Glomerular endothelial cell (primary cell): ENCODE results near the gene MGLL. TPM values are rescaled to one million over a fixed set of nuclear protein-coding genes. Genes with fewer than 3 reads are reported as not detected.
"Not testable (repeated sequence)": the region's sequence is repeated elsewhere in the genome, so short reads cannot be mapped to it uniquely, and the experiment has no call there.

Source experiments
- DNase-seq: peaks from one replicate; pipeline ENCODE4 v3.0.0-alpha.2; 2011; ENCODE audit warnings: low read depth, low spot score; ENCODE audit errors: extremely low read depth
- total RNA-seq: library from RNA; depleted of rRNA; stranded (reverse); fragments of >200 nt; gene quantifications from 2 replicates; pipeline ENCODE4 v1.2.3, GENCODE V29; 2015

Gene MGLL
- total RNA-seq, 1 donor from 2014 or later: 59.4 TPM

- DNase-seq: no peak
Measured at GRCh38 chr3:127668906-127669305, 153.4 kb downstream of the MGLL start.

GRCh38 chr3:127667119-127667681 lies 155.1 kb downstream of the MGLL start:
- DNase-seq: no peak

- DNase-seq: no peak
Measured at GRCh38 chr3:127666676-127667075, 155.6 kb downstream of the MGLL start.

GRCh38 chr3:127665586-127665985 lies 156.7 kb downstream of the MGLL start:
- no peak for DNase-seq

- no peak for DNase-seq
Measured at GRCh38 chr3:127665165-127665564, 157.2 kb downstream of the MGLL start.

GRCh38 chr3:127663151-127663550 lies 159.2 kb downstream of the MGLL start:
- no peak for DNase-seq

GRCh38 chr3:127662001-127662469 lies 160.3 kb downstream of the MGLL start:
- no peak for DNase-seq

- DNase-seq: no peak
Measured at GRCh38 chr3:127661600-127661999, 160.7 kb downstream of the MGLL start.

- no peak for DNase-seq
Measured at GRCh38 chr3:127660621-127661251, 161.6 kb downstream of the MGLL start.

GRCh38 chr3:127658234-127658633 lies 164.1 kb downstream of the MGLL start:
- no peak for DNase-seq

- no peak for DNase-seq
Measured at GRCh38 chr3:127656906-127657305, 165.4 kb downstream of the MGLL start.

- no peak for DNase-seq
Measured at GRCh38 chr3:127655641-127656040, 166.7 kb downstream of the MGLL start.

- DNase-seq: not testable (repeated sequence)
Measured at GRCh38 chr3:127654993-127655392, 167.3 kb downstream of the MGLL start.

GRCh38 chr3:127654374-127654773 lies 167.9 kb downstream of the MGLL start:
- no peak for DNase-seq

- DNase-seq: peak; percentile 22
Measured at GRCh38 chr3:127652246-127652995, 169.9 kb downstream of the MGLL start.

GRCh38 chr3:127651516-127652172 lies 170.7 kb downstream of the MGLL start:
- DNase-seq: no peak

- no peak for DNase-seq
Measured at GRCh38 chr3:127650236-127650635, 172.1 kb downstream of the MGLL start.

GRCh38 chr3:127647845-127648204 lies 174.5 kb downstream of the MGLL start:
- no peak for DNase-seq

GRCh38 chr3:127647166-127647844 lies 175.0 kb downstream of the MGLL start:
- DNase-seq: no peak

- no peak for DNase-seq
Measured at GRCh38 chr3:127646501-127647046, 175.7 kb downstream of the MGLL start.
